ENCODE data around the gene SRL. TPM values are rescaled to one million over a fixed set of nuclear protein-coding genes. Genes with fewer than 3 reads are reported as not detected.
"Not testable (repeated sequence)": the region's sequence is repeated elsewhere in the genome, so short reads cannot be mapped to it uniquely, and the experiment has no call there.

SRL gene
- total RNA-seq, 1 experiment from 2014 or later: not detected

DNA sequence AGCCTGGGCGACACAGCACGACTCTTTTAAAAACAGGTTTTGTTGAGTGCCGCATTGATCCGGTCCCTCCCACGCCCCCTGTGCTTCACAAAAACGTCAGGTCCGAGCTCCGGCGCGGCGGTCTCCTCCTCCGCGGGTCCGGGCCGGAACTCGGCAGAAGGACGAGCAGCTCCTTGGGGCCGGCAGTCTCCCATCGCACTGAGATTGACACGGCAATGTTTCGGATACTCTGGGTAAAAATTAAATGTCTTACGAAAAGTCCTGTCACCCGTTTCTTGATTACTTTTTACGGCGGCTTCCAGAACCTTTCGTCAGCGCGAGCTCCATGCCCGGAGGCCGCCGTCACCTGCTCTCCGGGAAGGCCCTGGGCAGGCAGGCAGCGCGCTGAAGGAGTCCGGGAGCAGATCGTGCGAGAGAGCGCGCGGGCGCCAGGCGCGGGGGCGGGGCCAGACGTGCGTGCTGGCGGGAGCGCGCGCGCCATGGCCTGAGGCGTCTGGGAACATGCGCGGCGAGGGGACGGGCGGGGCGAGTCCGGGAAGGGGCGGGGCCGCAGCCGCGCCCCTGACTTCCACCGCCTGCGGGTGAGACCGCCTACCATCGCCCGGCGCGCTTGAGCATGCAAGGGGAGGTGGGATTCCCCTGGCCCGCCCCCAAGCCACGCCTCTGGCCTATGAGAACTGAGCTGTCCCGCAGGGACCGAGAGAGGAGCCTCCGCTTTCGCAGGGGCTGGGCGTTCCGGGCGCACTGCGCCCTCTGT is 11.7 kb upstream of the SRL start:
- BruUV-seq (replicated peaks): TSS peak; percentile 75
- ChIA-PET POLR2A (ENCODE audit: unreplicated experiment) (interaction anchor here (0.6 to 0.9 kb wide), 4 partner anchors 18 to 79 kb away, joined by 3 to 4 read pairs (median 4); no protein-coding TSS in a partner anchor), CTCF (interaction anchor here (0.5 to 1.5 kb wide), 19 partner anchors 15 to 407 kb away, joined by 3 to 32 read pairs (median 4); partner anchors contain the start of gene TFAP4)
- H3K9me3 ChIP-seq (ENCODE audit: low read length): no peaks in the 10 kb centered on the region
- H2AFZ ChIP-seq (ENCODE audit: low read length): peak overlapping the region; percentile 76
- TF ChIP-seq EZH2phosphoT487 (IDR thresholded peaks at IDR 0.05; ENCODE audit: borderline replicate concordance, low read length): peak; percentile 91
- TF ChIP-seq, protein P1, sequence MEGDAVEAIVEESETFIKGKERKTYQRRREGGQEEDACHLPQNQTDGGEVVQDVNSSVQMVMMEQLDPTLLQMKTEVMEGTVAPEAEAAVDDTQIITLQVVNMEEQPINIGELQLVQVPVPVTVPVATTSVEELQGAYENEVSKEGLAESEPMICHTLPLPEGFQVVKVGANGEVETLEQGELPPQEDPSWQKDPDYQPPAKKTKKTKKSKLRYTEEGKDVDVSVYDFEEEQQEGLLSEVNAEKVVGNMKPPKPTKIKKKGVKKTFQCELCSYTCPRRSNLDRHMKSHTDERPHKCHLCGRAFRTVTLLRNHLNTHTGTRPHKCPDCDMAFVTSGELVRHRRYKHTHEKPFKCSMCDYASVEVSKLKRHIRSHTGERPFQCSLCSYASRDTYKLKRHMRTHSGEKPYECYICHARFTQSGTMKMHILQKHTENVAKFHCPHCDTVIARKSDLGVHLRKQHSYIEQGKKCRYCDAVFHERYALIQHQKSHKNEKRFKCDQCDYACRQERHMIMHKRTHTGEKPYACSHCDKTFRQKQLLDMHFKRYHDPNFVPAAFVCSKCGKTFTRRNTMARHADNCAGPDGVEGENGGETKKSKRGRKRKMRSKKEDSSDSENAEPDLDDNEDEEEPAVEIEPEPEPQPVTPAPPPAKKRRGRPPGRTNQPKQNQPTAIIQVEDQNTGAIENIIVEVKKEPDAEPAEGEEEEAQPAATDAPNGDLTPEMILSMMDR (conservative IDR thresholded peaks at IDR 0.05; ENCODE audit: low read depth, low read length): no peak
- H3F3A ChIP-seq (ENCODE audit: low read length, unreplicated experiment): no peaks in the 10 kb centered on the region
- DNase-seq (peak; percentile 96), ATAC-seq (peak; percentile 97)
- H4K20me1 ChIP-seq (ENCODE audit: low read length): no peaks in the 10 kb centered on the region
- no peaks in the 10 kb centered on the region for H3K27me3 ChIP-seq (ENCODE audit: low read length)
- H3K4me1 ChIP-seq (ENCODE audit: insufficient read depth, low read length): no peaks in the 10 kb centered on the region
- H3K9me2 ChIP-seq (replicated peaks; ENCODE audit: low read length): no peaks in the 10 kb centered on the region
- peak overlapping the region; percentile 70 for H3K9ac ChIP-seq (ENCODE audit: low read length)
- peak overlapping the region; percentile 80 for H3K4me3 ChIP-seq (ENCODE audit: low read length)
- no peaks in the 10 kb centered on the region; the same call in 1 of the 2 replicates for H3K36me3 ChIP-seq (ENCODE audit: low read depth, low read length)
- intact Hi-C loops (cut with micrococcal nuclease): loop anchor here (1.0 kb wide), 2 partner anchors 70 to 270 kb away; no protein-coding TSS in a partner anchor
- H3K27ac ChIP-seq (ENCODE audit: low read length): peak overlapping the region; percentile 56
- H3K4me2 ChIP-seq (ENCODE audit: low read length): peak overlapping the region; percentile 78
- H3K79me2 ChIP-seq (ENCODE audit: low read length): no peaks in the 10 kb centered on the region

GRCh38 chr16:4253012-4253393 is 11.1 kb upstream of the SRL start:
- H3F3A ChIP-seq (ENCODE audit: low read length, unreplicated experiment); H3K36me3 ChIP-seq (ENCODE audit: low read depth, low read length); H3K79me2 ChIP-seq (ENCODE audit: low read length); H3K9me3 ChIP-seq (ENCODE audit: low read length); ATAC-seq; H3K4me1 ChIP-seq (ENCODE audit: insufficient read depth, low read length); DNase-seq; H3K9me2 ChIP-seq (replicated peaks; ENCODE audit: low read length); H4K20me1 ChIP-seq (ENCODE audit: low read length); BruUV-seq (replicated peaks); H3K27me3 ChIP-seq (ENCODE audit: low read length); intact Hi-C loops (cut with micrococcal nuclease): not testable (repeated sequence)
- H3K9ac ChIP-seq (ENCODE audit: low read length): peak overlapping the region; percentile 70
- ChIA-PET CTCF (interaction anchor here (0.7 to 1.5 kb wide), 4 partner anchors 19 to 270 kb away, joined by 3 to 32 read pairs (median 9); no protein-coding TSS in a partner anchor), POLR2A (ENCODE audit: unreplicated experiment) (interaction anchor here (0.7 to 0.9 kb wide), 2 partner anchors 19 to 53 kb away, joined by 3 to 4 read pairs; no protein-coding TSS in a partner anchor)
- H3K4me3 ChIP-seq (ENCODE audit: low read length): peak overlapping the region; percentile 80
- peak overlapping the region; percentile 76 for H2AFZ ChIP-seq (ENCODE audit: low read length)
- H3K4me2 ChIP-seq (ENCODE audit: low read length): peak overlapping the region; percentile 78
- peak overlapping the region; percentile 56; the same call in 1 of the 2 replicates for H3K27ac ChIP-seq (ENCODE audit: low read length)

GRCh38 chr16:4249530-4250308 is 7.8 kb upstream of the SRL start:
- Histone ChIP-seq H3K9me2 (replicated peaks; ENCODE audit: low read length) (no peaks in the 10 kb centered on the region), H3K27me3 (ENCODE audit: low read length) (no peaks in the 10 kb centered on the region), H3K9ac (ENCODE audit: low read length) (no peak overlapping the region), H2AFZ (ENCODE audit: low read length) (no peak overlapping the region), H3K4me2 (ENCODE audit: low read length) (no peak overlapping the region), H3K36me3 (ENCODE audit: low read depth, low read length) (no peaks in the 10 kb centered on the region), H3K27ac (ENCODE audit: low read length) (no peak overlapping the region), H3K9me3 (ENCODE audit: low read length) (no peaks in the 10 kb centered on the region), H3K4me3 (ENCODE audit: low read length) (no peak overlapping the region), H4K20me1 (ENCODE audit: low read length) (no peaks in the 10 kb centered on the region), H3K79me2 (ENCODE audit: low read length) (no peaks in the 10 kb centered on the region), H3K4me1 (ENCODE audit: insufficient read depth, low read length) (no peaks in the 10 kb centered on the region), H3F3A (ENCODE audit: low read length, unreplicated experiment) (no peaks in the 10 kb centered on the region)
- ATAC-seq: no peak
- POLR2A ChIA-PET (ENCODE audit: unreplicated experiment): interaction anchor here (0.5 kb wide), 1 partner anchor 130 kb away, joined by 4 read pairs; no protein-coding TSS in a partner anchor
- intact Hi-C loops (cut with micrococcal nuclease): no loop called here
- TF ChIP-seq EZH2 (IDR thresholded peaks at IDR 0.05; ENCODE audit: low read length, unreplicated experiment): no peak
- TF ChIP-seq, protein P1 (conservative IDR thresholded peaks at IDR 0.05; ENCODE audit: low read depth, low read length): no peak
- no peak for TF ChIP-seq EZH2phosphoT487 (IDR thresholded peaks at IDR 0.05; ENCODE audit: borderline replicate concordance, low read length)
- no peak for DNase-seq
- BruUV-seq (replicated peaks): no TSS peak
- CTCF ChIA-PET: no interaction called here

Measured in PC-3 (cell line).